ENCODE measurements around the gene ISCA2.

The ISCA2 gene

DNA sequence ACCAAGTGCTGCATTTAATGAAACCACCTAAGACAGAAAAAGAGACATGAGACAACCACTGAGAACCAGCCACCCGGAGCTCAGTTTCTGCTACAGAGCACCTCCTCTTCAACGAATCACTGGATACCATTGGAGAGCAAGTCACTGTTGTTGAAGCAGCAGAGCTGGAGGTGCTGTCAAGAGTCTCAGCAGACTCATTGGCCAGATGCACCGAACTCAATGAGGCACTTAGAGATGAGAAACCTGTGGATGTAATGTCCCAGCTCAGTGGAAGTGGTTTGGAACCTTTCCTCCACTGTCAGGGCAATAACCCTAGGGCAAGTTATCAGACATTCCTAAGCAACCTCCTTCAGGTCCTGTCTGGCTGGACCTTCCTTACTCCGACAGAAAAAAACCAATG lies 13.5 kb upstream of the ISCA2 start:
- H3F3A ChIP-seq (ENCODE audit: insufficient read depth): no peaks in the 10 kb centered on the region
- no peaks in the 10 kb centered on the region for H3K9me2 ChIP-seq (replicated peaks; ENCODE audit: insufficient read depth, low read length)
- no peaks in the 10 kb centered on the region for H4K20me1 ChIP-seq (ENCODE audit: low read depth, low read length)
- no peaks in the 10 kb centered on the region for H3K27me3 ChIP-seq (ENCODE audit: low read length)
- no peak for TF ChIP-seq EZH2phosphoT487 (conservative IDR thresholded peaks at IDR 0.05; ENCODE audit: low read length)
- TF ChIP-seq, protein P1, sequence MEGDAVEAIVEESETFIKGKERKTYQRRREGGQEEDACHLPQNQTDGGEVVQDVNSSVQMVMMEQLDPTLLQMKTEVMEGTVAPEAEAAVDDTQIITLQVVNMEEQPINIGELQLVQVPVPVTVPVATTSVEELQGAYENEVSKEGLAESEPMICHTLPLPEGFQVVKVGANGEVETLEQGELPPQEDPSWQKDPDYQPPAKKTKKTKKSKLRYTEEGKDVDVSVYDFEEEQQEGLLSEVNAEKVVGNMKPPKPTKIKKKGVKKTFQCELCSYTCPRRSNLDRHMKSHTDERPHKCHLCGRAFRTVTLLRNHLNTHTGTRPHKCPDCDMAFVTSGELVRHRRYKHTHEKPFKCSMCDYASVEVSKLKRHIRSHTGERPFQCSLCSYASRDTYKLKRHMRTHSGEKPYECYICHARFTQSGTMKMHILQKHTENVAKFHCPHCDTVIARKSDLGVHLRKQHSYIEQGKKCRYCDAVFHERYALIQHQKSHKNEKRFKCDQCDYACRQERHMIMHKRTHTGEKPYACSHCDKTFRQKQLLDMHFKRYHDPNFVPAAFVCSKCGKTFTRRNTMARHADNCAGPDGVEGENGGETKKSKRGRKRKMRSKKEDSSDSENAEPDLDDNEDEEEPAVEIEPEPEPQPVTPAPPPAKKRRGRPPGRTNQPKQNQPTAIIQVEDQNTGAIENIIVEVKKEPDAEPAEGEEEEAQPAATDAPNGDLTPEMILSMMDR (IDR thresholded peaks at IDR 0.05; ENCODE audit: insufficient read depth, low read length, poor library complexity, severe bottlenecking): no peak
- no peak overlapping the region for H2AFZ ChIP-seq (ENCODE audit: low read depth, low read length, severe bottlenecking)
- no peak overlapping the region for H3K4me3 ChIP-seq (ENCODE audit: insufficient read depth, low read length, poor library complexity, severe bottlenecking)
- no peak overlapping the region for H3K9ac ChIP-seq (ENCODE audit: low read length)
- no peaks in the 10 kb centered on the region for H3K79me2 ChIP-seq (ENCODE audit: insufficient read depth, low read length)
- H3K36me3 ChIP-seq (ENCODE audit: low read length): no peaks in the 10 kb centered on the region
- no peaks in the 10 kb centered on the region for H3K9me3 ChIP-seq (ENCODE audit: insufficient read depth, low read length)
- no peak overlapping the region for H3K4me2 ChIP-seq (ENCODE audit: low read depth, low read length, poor library complexity, severe bottlenecking)
- no peak overlapping the region for H3K27ac ChIP-seq (ENCODE audit: low read depth, low read length)

DNA sequence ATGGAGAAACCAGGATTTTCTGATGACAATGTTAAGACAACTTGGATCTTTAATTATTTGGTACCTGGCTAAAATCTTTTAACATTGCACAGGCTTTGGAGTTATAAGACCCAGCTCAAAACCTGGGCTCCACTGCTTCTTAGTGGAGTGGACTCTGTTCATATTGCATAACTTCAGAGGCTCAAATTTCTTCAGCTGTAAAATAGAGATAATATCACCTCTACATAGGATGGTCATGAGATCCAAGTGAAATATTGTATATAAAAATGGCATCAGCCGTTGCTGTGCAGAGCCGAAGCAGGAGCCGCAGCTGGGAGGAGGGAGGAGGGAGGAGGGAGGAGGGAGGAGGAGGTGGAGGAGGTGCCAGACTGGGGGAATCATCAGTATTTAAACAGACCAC lies 11.0 kb upstream of the ISCA2 start:
- Histone ChIP-seq H3F3A (ENCODE audit: insufficient read depth) (no peaks in the 10 kb centered on the region), H3K36me3 (ENCODE audit: low read length) (no peaks in the 10 kb centered on the region), H4K20me1 (ENCODE audit: low read depth, low read length) (no peaks in the 10 kb centered on the region), H3K9me2 (replicated peaks; ENCODE audit: insufficient read depth, low read length) (no peaks in the 10 kb centered on the region), H3K79me2 (ENCODE audit: insufficient read depth, low read length) (no peaks in the 10 kb centered on the region), H3K9ac (ENCODE audit: low read length) (no peak overlapping the region), H3K27me3 (ENCODE audit: low read length) (no peaks in the 10 kb centered on the region), H2AFZ (ENCODE audit: low read depth, low read length, severe bottlenecking) (no peak overlapping the region), H3K4me3 (ENCODE audit: insufficient read depth, low read length, poor library complexity, severe bottlenecking) (no peak overlapping the region), H3K9me3 (ENCODE audit: insufficient read depth, low read length) (no peaks in the 10 kb centered on the region), H3K4me2 (ENCODE audit: low read depth, low read length, poor library complexity, severe bottlenecking) (no peak overlapping the region), H3K27ac (ENCODE audit: low read depth, low read length) (no peak overlapping the region)
- no peak for TF ChIP-seq EZH2phosphoT487 (conservative IDR thresholded peaks at IDR 0.05; ENCODE audit: low read length)
- TF ChIP-seq, protein P1 (IDR thresholded peaks at IDR 0.05; ENCODE audit: insufficient read depth, low read length, poor library complexity, severe bottlenecking): no peak

DNA sequence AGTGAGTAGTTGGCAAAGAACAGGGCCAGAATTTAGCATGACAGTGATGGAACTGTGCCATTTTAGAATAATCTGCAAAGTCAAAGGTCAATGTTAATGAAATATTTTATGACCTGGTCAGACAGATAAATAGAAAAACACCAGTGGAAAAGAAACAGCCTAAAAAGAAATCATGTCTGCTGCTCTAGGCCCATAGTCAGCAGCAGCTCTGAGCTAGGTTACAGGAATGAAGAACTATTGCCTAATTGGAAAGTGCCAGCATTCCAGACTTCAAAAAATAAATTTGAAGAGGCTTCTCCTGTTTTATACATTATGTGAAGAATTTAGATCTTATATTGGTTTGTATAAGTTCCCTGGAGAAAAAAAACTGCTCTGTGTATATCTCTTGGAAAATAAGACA lies 10.2 kb upstream of the ISCA2 start:
- Histone ChIP-seq H3K27ac (ENCODE audit: low read depth, low read length) (no peak overlapping the region), H3K9me2 (replicated peaks; ENCODE audit: insufficient read depth, low read length) (no peaks in the 10 kb centered on the region), H3K4me2 (ENCODE audit: low read depth, low read length, poor library complexity, severe bottlenecking) (no peak overlapping the region), H3K9me3 (ENCODE audit: insufficient read depth, low read length) (no peaks in the 10 kb centered on the region), H3K27me3 (ENCODE audit: low read length) (no peaks in the 10 kb centered on the region), H3F3A (ENCODE audit: insufficient read depth) (no peaks in the 10 kb centered on the region), H3K36me3 (ENCODE audit: low read length) (no peaks in the 10 kb centered on the region), H2AFZ (ENCODE audit: low read depth, low read length, severe bottlenecking) (no peak overlapping the region), H3K79me2 (ENCODE audit: insufficient read depth, low read length) (no peaks in the 10 kb centered on the region), H3K9ac (ENCODE audit: low read length) (no peak overlapping the region), H3K4me3 (ENCODE audit: insufficient read depth, low read length, poor library complexity, severe bottlenecking) (no peak overlapping the region), H4K20me1 (ENCODE audit: low read depth, low read length) (no peaks in the 10 kb centered on the region)
- TF ChIP-seq, protein P1 (IDR thresholded peaks at IDR 0.05; ENCODE audit: insufficient read depth, low read length, poor library complexity, severe bottlenecking): no peak
- no peak for TF ChIP-seq EZH2phosphoT487 (conservative IDR thresholded peaks at IDR 0.05; ENCODE audit: low read length)
